Suppressor macrophage (primary cell): ENCODE results near the gene TASOR.
"Not testable (repeated sequence)": the region's sequence is repeated elsewhere in the genome, so short reads cannot be mapped to it uniquely, and the experiment has no call there.

ENCODE experiments used
- DNase-seq, 4 experiments: peaks; one replicate each; pipeline ENCODE4 v3.0.0-alpha.2; 2020 to 2022
- total RNA-seq, 17 experiments: gene quantifications; one replicate each; lab custom pipeline; 2026; ENCODE audit warnings: mixed read lengths in 6 of 17, inconsistent platforms in 3 of 17; lab: John Stamatoyannopoulos, UW

The TASOR gene, protein sequence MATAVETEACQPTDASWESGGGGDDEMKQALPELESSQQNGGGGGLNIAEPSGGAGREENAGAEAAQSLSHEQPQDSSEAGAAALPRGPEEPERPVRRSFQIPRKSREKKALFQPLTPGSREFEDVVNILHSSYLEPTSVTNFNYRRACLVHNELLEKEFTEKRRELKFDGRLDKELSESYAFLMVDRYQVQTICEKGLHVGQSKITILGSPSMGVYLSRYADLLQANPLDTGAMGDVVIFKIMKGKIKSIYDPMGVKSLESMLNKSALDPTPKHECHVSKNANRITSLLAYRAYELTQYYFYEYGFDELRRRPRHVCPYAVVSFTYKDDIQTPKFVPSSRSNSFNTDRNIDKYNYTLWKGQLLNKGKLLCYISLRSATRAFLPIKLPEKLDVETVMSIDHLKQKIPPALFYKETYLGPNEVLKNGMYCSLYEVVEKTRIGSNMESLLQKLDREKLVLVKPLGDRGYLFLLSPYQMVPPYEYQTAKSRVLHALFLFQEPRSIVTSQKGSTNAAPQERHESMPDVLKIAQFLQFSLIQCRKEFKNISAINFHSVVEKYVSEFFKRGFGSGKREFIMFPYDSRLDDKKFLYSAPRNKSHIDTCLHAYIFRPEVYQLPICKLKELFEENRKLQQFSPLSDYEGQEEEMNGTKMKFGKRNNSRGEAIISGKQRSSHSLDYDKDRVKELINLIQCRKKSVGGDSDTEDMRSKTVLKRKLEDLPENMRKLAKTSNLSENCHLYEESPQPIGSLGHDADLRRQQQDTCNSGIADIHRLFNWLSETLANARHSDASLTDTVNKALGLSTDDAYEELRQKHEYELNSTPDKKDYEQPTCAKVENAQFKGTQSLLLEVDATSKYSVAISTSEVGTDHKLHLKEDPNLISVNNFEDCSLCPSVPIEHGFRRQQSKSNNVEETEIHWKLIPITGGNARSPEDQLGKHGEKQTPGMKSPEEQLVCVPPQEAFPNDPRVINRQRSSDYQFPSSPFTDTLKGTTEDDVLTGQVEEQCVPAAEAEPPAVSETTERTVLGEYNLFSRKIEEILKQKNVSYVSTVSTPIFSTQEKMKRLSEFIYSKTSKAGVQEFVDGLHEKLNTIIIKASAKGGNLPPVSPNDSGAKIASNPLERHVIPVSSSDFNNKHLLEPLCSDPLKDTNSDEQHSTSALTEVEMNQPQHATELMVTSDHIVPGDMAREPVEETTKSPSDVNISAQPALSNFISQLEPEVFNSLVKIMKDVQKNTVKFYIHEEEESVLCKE (N-terminal part only)
- total RNA-seq = 26.8 to 194 (median 121) reads per million in 17 experiments

- peak; percentile 89 to 96 (median 93) for DNase-seq
Measured at GRCh38 chr3:56683122-56683817, at the start of gene TASOR. Gene TASOR (minus strand): TSS chr3:56683265. CDS start chr3:56683006, 259 bp downstream.

DNA sequence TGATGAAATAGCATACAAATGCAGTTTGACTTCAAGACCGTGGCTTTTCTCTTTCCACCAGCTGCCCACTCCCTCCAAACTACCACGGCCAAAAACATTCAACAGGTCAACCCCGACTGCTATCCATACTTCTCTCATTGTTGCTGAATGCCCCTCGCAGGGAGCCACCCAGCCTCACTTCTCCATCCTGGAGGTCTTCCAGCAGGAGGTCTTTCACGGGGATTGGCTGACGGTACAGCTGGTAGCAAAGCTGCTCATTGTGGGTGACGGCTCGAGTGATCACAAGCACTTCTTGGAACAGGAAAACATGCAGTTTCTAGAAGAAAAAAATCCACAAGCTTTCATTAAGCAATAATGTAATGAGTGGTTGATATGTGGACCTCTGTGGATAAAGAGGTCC lies 49.0 kb upstream of the TASOR start:
- DNase-seq = no peak

DNA sequence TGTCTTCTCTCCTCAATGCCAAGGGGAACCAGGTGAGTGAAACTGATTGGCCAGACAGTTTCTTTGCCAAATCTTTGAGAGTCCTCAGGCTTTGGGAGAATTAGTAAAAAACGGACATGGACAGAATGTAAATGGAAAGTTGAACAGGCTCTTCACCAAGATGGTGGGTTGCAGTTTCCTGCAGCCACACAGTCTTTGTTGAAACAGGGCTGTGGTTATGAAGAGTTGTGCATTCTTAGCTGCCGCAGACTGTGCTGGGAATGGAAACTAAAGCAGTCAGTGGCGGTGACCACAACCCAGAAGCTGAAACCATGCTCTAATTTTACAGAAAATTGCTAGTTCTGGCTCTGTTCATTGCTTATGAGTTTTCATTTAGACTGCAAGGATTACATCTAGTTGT lies 42.1 kb upstream of the TASOR start:
- no peak for DNase-seq

GRCh38 chr3:56724676-56725075 lies 41.6 kb upstream of the TASOR start:
- DNase-seq = no peak

GRCh38 chr3:56720849-56721248 lies 37.8 kb upstream of the TASOR start:
- no peak for DNase-seq

DNA sequence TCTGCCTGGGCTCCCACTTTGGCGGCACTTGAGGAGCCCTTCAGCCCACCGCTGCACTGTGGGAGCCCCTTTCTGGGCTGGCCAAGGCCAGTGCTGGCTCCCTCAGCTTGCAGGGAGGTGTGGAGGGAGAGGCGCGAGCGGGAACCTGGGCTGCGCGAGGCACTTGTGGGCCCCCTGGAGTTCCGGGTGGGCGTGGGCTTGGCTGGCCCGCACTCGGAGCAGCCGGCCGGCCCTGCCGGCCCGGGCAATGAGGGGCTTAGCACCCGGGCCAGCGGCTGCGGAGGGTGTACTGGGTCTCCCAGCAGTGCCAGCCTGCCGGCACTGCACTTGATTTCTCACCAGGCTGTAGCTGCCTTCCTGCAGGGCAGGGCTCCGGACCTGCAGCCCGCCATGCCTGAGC lies 35.7 kb upstream of the TASOR start:
- not testable (repeated sequence) for DNase-seq

- no peak for DNase-seq
Measured at GRCh38 chr3:56711344-56711743, 28.3 kb upstream of the TASOR start.

DNA sequence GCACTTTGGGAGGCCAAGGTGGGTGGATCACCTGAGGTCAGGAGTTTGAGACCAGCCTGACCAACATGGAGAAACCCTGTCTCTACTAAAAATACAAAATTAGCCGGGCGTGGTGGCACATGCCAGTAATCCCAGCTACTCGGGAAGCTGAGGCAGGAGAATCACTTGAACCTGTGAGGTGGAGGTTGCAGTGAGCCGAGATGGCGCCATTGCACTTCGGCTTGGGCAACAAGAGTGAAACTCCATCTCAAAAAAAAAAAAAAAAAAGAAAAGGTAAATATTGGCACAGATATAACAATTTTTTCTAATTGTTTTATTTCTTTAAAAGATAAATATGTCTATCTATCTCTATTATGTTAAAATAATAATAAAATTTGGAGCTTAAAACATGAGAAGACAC lies 24.3 kb upstream of the TASOR start:
- DNase-seq = not testable (repeated sequence)

DNA sequence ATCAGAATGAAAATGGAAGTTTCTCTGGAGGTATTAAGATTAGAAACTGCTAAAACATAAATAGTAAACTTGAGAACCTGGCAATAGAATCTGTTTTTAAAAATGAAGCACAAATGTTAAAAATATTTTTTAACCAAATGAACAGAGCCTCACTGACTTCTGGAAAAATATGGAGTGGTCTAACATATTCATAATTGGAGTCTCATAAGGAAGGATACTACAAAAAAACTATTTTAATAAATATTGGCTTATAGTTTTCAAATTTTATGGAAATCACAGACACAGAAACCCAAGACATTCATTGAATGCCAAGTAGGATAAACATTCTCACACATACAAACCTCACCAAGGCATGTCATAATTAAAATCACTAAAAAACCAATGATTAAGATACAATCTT lies 23.6 kb upstream of the TASOR start:
- no peak for DNase-seq

DNA sequence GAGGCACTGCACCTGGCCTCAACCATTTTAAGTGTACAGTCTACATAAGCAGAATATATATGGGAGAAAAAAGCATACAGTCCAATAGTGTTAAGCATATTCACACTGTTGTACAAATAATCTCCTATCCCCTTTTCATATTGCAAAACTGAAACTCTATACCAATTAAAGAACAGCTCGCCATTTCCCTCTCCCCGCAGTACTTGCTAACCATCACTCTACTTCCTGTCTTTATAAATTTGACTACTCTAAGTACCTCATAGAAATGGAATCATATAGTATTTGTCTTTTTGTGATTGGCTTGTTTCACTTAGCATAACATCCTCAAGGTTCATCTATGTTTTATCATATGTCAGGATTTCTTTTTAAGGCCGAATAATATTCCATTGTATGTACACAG lies 21.6 kb upstream of the TASOR start:
- DNase-seq = no peak

- peak; percentile 76 to 93 (median 84) for DNase-seq
Measured at GRCh38 chr3:56702490-56703315, 19.6 kb upstream of the TASOR start.

GRCh38 chr3:56700151-56700550 lies 17.1 kb upstream of the TASOR start:
- DNase-seq = no peak

GRCh38 chr3:56694867-56695683 lies 12.0 kb upstream of the TASOR start:
- peak; percentile 17 to 71 (median 40) for DNase-seq

DNA sequence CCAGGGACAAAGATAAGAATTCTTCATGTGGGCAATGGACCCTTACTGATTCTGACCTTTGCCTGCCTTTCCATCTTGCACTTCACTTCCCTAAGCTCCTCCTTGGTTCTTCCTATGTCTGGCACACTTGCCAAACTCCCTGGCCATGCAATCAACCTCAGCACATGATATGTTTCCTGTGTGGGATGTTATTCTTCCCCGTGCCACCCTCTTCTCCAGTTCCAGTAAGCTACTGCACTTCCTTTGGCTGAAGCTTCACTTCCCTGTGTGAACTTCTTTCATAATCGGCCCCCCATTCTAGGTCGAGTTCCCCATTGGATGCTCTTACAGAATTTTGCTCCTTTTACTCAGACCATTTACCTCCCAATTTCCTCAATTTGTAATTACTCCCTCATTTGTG lies 10.7 kb upstream of the TASOR start:
- peak; percentile 88 to 96 (median 92) for DNase-seq

DNA sequence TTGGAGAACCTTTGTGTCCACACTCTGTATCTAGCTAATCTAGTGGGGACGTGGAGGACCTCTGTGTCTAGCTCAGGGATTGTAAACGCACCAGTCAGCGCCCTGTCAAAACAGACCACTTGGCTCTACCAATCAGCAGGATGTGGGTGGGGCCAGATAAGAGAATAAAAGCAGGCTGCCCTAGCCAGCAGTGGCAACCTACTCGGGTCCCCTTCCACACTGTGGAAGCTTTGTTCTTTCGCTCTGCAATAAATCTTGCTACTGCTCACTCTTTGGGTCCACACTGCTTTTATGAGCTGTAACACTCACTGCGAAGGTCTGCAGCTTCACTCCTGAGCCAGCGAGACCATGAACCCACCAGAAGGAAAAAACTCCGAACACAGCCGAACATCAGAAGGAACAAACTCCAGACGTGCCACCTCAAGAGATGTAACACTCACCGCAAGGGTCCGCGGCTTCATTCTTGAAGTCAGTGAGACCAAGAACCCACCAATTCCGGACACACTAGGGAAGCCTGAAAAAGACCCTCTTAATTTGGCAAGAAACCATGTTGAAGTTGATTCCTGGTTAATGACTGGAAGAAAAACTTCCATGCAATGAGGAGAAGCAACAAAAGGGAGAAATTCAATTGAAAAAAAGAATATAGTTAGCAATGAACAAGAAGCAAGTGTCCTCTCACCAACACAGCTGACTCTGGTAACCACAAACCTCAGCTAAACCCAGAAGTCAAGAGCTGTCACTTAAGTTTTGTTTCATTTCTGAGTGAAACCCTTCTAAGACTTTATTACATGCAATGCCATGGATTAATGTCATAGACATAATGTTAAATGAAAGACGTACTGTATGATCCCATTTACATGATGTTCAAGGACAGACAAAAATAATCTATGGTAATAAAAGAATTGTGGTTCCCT lies 9.7 kb upstream of the TASOR start:
- DNase-seq = peak in 2 of 4 experiments; percentile 28 to 51

GRCh38 chr3:56692001-56692365 lies 8.9 kb upstream of the TASOR start:
- not testable (repeated sequence) for DNase-seq

DNA sequence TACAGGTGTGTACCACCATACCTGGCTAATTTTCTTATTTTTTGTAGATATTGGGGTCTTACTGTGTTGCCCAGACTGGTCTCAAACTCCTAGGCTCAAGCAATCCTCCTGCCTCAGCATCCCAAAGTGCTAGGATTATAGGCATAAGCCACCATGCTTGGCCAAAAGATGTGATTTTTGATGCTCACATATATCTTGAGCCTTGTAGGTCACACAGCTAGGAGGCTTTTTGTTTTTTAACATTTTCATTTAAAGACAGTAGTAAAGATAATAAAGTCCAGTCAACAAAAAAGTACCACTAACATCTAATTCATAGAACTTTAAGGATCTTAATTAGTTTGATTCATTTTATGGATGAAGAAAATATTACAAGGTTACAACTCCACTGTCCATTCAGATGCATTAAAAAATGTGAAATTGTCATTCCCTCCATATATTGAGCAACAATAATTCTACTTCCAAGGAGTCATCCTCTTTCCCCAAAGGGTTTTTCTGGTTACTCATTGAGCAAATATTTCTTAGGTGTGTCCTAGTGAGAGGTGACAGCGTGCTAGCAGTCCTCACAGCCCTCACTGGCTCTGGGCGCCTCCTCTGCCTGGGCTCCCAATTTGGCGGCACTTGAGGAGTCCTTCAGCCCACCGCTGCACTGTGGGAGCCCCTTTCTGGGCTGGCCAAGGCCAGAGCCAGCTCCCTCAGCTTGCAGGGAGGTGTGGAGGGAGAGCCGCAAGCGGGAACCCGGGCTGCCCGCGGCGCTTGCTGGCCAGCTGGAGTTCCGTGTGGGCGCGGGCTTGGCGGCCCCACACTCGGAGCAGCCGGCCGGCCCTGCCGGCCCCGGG lies 8.3 kb upstream of the TASOR start:
- DNase-seq = no peak

- DNase-seq = no peak
Measured at GRCh38 chr3:56689303-56689702, 6.2 kb upstream of the TASOR start.
